HG03469 (cell line): ENCODE measurements around the gene IFNA17.
"Not testable (repeated sequence)": the region's sequence is repeated elsewhere in the genome, so short reads cannot be mapped to it uniquely, and the experiment has no call there.

ENCODE experiments used
- ATAC-seq: cut with Tn5 transposase; IDR thresholded peaks from one replicate; pipeline ENCODE4 v1.9.1; 2021; ENCODE audit warnings: mild to moderate bottlenecking, moderate library complexity, moderate number of reproducible peaks; ENCODE audit not compliant: unreplicated experiment

Gene IFNA17

DNA sequence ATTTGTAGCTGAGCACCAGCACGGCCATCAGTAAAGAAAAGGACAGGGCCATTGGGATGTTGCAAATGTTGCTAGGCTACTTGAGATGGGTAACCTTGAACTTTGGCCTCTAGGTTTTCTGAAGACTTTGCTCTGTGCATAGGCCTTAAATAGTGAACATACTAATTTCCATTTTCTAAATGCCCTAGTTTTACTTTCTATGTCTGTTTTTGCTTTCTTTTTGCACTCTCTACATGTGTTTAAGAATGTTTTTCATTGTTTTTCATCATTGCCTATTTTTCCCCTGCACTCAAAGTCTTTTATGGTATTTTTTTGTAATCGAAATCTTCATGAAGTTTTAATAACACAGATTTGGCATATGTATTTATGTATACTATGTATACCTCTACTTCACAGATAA is at the start of gene IFNA17:
IFNA17 (minus strand) TSS at position 101 of the 400 bp plus-strand sequence; CDS start at position 52, 49 bp downstream.
- ATAC-seq: no peak

DNA sequence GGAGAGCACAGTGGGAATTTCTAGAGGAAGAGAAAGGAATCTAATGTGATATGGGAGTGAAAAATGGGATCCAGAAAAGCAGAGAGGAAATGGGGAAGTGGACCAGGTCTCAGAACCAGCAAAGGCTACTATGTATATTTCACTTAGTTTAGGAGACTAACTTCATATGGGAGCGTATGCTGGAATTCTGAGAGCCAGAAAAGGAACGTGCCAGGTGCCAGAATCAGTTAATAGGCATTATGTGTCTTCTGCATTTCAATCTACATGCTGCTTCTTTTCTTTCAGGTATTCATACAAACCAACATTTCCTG is 40.3 kb upstream of the IFNA17 start:
- no peak for ATAC-seq

DNA sequence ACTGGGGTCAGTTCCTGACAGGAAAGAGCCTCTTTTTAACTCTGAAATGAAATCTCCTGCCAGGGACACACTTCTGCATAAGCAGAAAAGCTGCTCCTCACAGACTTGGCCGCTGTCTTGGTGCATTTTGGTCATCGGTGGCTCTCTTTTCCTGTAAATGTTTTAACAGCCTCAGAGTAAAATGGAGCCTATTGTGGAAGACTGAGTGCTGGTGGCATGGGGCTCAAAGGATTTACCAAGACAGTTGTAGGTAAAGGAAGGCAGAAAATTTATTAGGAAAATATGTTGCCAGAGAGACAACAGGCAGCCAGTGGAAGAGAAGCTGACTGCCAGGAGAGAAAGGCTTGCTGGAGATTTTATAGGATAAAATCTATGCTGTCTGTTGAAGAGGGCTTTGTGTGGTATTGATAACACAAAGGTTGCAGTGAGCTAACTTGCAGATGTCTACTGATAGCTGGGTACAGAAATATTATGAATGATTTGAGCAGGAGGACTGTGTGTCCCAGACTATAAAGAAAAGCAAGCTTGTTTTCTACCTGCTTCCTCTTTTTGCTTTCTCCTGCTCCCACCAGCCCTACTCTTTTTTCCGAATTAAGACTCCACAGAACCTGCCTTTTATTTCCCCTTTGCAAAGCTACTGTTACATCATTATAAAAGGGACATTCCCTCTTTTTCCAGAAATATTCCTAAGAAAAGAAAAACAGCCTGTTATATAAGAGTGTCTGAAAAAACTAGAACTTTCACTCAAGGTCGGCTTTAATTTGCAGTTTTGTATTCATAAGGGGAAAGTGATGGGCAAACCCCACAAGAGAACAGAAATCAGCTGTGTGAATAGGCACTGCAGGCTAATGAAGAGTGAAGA is 39.7 kb upstream of the IFNA17 start:
- peak; percentile 52 for ATAC-seq

- ATAC-seq: no peak
Observed at GRCh38 chr9:21266733-21267484, 38.9 kb upstream of the IFNA17 start.

GRCh38 chr9:21265421-21266189 is 37.6 kb upstream of the IFNA17 start:
- no peak for ATAC-seq

DNA sequence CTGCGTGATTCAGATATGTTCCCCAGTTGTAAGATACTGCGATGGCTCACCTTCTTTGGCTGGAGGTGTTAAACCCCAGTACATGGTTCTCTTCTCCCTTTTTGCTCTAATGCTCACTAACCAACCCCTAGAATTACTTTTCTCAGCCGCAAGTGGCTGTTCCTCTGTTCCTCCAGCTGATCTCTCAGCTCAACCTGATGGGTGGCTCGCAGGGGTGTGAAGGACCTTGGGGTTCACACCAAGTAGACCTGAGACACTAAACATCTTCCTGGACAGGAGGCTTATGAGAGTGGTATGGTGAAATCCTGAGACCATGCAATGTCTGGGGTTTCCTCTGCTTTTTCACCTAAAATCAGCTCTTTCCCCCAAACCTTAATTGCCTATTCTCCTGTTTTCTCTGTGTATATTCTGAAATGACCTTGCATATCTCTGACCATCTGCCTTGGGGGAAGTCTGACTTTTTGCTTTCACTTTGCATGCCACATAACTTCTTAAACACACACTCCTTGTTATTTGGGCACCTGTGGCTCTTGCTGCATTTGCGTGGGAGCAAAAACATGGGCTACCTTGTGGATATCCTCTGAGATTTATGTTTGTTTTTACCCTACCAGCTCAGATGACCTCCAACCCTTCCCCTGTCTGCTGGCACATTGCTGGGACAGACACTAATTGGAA is 27.7 kb upstream of the IFNA17 start:
- ATAC-seq: no peak

GRCh38 chr9:21252721-21253547 is 24.9 kb upstream of the IFNA17 start:
- ATAC-seq: peak; percentile 59

- no peak for ATAC-seq
Observed at GRCh38 chr9:21251638-21252037, 23.6 kb upstream of the IFNA17 start.

GRCh38 chr9:21251190-21251589 is 23.2 kb upstream of the IFNA17 start:
- ATAC-seq: no peak

DNA sequence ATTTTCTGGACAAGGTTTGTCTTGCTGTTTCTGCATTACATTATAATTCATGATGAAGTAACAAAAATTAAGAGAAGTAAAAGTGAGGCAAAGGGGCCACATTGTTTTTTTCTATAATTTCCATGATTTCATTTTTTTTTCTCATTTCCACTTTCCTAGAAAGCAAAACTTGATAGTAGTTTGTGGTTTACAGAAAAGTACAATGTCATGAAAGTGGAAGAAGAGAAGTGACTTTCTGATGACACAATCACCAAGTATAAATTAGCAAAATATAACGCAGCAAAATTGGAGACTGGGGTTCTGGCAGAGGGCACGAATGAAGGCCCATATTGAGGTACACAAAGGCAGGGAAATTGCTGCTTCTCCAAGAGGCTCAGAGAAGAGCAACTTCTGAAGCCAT is 16.8 kb upstream of the IFNA17 start:
- no peak for ATAC-seq

DNA sequence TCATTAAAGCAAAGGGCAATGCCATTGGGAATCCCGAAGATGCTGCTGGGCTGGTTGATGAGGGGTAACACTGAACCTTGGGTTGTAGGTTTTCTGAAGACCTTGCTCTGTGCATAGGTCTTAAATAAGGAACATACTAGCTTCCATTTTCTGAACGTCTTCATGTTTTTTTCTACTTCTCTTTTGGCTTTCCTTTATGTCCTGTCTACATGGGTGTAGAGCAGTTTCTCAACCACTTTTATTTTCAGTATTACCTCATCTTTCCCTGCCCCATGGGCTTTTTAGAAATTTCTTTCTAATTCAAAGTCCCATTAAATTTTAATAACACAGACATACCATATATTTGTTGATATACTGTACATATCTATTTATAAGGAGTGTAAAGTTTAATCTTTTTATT is 11.9 kb upstream of the IFNA17 start, which contains the start of gene IFNA14:
IFNA14 (minus strand) TSS at position 95 of the 400 bp plus-strand sequence; CDS start at position 25, 70 bp downstream.
- no peak for ATAC-seq

GRCh38 chr9:21236360-21236714 is 8.3 kb upstream of the IFNA17 start:
- not testable (repeated sequence) for ATAC-seq

GRCh38 chr9:21235468-21236359 is 7.7 kb upstream of the IFNA17 start:
- ATAC-seq: peak; percentile 58

DNA sequence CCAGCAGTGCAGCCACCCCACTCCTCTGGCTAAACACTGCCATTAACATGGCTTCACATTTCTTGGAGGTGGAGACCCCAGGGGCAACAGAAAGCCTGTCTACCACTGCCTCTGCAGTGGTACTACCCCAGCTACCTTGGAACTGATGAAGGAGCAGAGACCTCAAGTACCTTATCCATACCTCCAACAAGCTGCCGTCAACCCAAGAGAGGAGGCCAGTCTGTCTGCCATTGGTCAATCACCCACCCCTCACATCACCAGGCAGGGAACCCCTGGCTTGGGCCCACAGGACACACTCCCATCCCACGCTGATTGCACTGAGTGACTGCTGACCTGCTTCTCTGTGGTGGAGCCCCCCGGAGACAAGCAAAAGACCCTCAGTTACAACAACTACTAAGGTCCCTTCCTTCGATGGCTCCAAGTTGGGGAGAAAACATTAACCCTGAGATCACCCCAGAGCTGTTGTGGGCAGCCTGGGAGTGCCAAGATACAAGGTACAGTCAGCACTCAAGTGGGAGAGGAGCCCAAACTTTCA is 6.2 kb upstream of the IFNA17 start:
- no peak for ATAC-seq

DNA sequence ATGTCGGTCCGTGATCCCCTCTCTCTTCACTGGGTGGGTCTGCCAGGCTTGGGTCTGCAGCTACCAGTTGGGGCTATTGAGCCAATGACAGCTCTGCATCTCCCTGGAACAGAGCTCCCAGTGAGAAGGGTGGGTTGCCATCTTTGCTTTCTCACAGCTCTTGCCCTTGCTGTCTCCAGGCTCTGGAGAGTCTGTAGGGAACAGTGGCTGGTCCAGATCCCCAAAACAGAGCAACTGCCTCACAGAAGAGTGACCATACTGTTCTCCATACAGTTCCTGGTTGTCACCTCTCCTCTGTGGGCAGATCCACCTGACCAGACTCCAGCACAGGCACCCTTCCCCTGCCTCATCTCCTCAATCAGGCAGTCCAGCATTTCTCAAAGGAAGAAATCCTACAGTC is 5.2 kb upstream of the IFNA17 start:
- ATAC-seq: no peak

DNA sequence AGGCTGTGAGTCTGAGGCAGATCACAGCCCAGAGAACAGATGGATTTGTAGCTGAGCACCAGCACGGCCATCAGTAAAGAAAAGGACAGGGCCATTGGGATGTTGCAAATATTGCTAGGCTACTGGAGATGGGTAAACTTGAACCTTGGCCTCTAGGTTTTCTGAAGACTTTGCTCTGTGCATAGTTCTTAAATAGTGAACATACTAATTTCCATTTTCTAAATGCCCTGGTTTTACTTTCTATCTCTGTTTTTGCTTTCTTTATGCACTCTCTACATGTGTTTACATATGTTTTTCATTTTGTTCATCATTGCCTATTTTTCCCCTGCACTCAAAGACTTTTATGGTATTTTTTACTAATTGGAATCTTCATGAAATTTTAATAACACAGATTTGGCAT is 10.8 kb downstream of the IFNA17 start, which contains the start of gene IFNA16:
IFNA16 (minus strand) TSS at position 101 of the 400 bp plus-strand sequence; CDS start at position 95, 6 bp downstream.
- ATAC-seq: not testable (repeated sequence)

- peak; percentile 74 for ATAC-seq
Observed at GRCh38 chr9:21213411-21214326, 14.4 kb downstream of the IFNA17 start.
